ENCODE measurements around the gene SYNCRIP.

- TF ChIP-seq CTCF (IDR thresholded peaks at IDR 0.05): no peak
- TF ChIP-seq EZH2 (IDR thresholded peaks at IDR 0.05; ENCODE audit: borderline replicate concordance, insufficient read depth, low read depth, low read length, poor library complexity, severe bottlenecking): no peak
Measured at GRCh38 chr6:85690071-85690470, 47.4 kb upstream of the SYNCRIP start.

Data from B cell (primary cell).